NT2/D1 (cell line): ENCODE measurements around the gene AOC3.

Experiments used
- DNase-seq: peaks from one replicate; pipeline ENCODE4 v3.0.0-alpha.2; 2011; ENCODE audit warnings: low read depth, low spot score
- H3K27me3 ChIP-seq: 2 replicates; pipeline ENCODE4 v1.6.0; 2011; ENCODE audit warnings: mild to moderate bottlenecking; ENCODE audit not compliant: insufficient read length, insufficient read depth
- H3K36me3 ChIP-seq: 2 replicates; pipeline ENCODE4 v1.6.1; 2011; ENCODE audit warnings: mild to moderate bottlenecking, low read length, mixed read lengths; ENCODE audit not compliant: insufficient read depth, insufficient read length
- H3K4me1 ChIP-seq: 2 replicates; pipeline ENCODE4 v1.5.1; 2011; ENCODE audit not compliant: insufficient read depth, insufficient read length
- H3K4me3 ChIP-seq: 2 replicates; pipeline ENCODE4 v1.5.1; 2011; ENCODE audit warnings: low read depth; ENCODE audit not compliant: insufficient read length
- H3K9ac ChIP-seq: 2 replicates; pipeline ENCODE4 v1.6.0; 2011; ENCODE audit warnings: low read depth; ENCODE audit not compliant: insufficient read length
- H3K9me3 ChIP-seq: 2 replicates; pipeline ENCODE4 v1.5.1; 2011; ENCODE audit warnings: mild to moderate bottlenecking, low read length; ENCODE audit not compliant: insufficient read depth
- SUZ12 ChIP-seq: IDR thresholded peaks from 2 replicates; pipeline ENCODE4 v1.6.1; 2011; ENCODE audit not compliant: insufficient read length, insufficient read depth; ENCODE audit errors: extremely low read depth
- YY1 ChIP-seq: IDR thresholded peaks from 2 replicates; pipeline ENCODE4 v1.6.1; 2011; ENCODE audit not compliant: insufficient read length, insufficient read depth
- ZNF274 ChIP-seq: IDR thresholded peaks from 2 replicates; pipeline ENCODE4 v1.6.1; 2011; ENCODE audit warnings: mild to moderate bottlenecking, low read depth, low read length

The AOC3 gene

DNA sequence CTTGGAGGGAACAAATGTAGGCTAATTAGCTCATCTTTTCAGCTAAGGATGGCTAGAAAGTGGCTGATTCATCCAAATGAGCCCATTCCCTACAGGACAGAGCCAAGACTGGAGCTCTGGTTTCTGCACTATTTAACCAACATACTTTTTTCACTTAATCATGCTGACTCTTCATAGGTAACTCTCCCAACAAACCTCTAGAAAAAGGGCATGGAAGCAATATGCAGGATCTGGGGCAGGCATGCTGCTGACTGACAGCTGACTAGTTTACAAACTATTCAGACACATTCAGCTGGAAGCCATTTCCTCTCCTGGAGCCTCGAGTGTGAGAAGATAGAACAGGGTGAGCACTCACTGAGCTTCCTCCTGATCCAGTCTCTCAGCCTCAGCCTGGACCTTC lies 33.1 kb upstream of the AOC3 start:
- Histone ChIP-seq H3K9ac (no peak overlapping the region), H3K4me1 (no peaks in the 10 kb centered on the region), H3K4me3 (no peak overlapping the region), H3K27me3 (no peaks in the 10 kb centered on the region), H3K9me3 (no peaks in the 10 kb centered on the region), H3K36me3 (peaks cover 92% of the 10 kb centered on the region)
- TF ChIP-seq ZNF274 (no peak), YY1 (no peak), SUZ12 (no peak)
- no peak for DNase-seq

DNA sequence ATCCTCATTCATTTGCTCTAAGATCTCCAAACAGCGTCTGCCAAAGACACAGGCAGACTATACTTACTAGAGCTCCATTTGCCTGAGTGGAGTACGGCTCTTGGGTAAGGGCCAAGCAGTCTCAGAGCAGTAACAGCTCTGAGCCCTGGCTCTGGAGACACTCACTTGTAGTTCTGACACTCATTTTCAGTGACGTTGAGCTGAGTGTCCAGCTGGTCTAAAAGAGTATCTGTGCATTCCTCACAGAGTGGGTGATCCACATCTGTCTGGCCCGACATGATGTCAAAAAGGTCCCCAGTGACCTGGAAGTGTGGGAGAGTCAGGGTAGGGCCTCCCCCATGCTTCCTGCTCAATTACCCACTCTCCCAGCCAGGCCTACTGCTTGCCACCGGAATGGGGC lies 32.6 kb upstream of the AOC3 start:
- DNase-seq: no peak
- Histone ChIP-seq H3K27me3 (no peaks in the 10 kb centered on the region), H3K4me1 (no peaks in the 10 kb centered on the region), H3K4me3 (no peak overlapping the region), H3K9ac (no peak overlapping the region), H3K9me3 (no peaks in the 10 kb centered on the region), H3K36me3 (peaks cover 94% of the 10 kb centered on the region)
- TF ChIP-seq ZNF274: no peak
- TF ChIP-seq YY1: no peak
- no peak for TF ChIP-seq SUZ12

DNA sequence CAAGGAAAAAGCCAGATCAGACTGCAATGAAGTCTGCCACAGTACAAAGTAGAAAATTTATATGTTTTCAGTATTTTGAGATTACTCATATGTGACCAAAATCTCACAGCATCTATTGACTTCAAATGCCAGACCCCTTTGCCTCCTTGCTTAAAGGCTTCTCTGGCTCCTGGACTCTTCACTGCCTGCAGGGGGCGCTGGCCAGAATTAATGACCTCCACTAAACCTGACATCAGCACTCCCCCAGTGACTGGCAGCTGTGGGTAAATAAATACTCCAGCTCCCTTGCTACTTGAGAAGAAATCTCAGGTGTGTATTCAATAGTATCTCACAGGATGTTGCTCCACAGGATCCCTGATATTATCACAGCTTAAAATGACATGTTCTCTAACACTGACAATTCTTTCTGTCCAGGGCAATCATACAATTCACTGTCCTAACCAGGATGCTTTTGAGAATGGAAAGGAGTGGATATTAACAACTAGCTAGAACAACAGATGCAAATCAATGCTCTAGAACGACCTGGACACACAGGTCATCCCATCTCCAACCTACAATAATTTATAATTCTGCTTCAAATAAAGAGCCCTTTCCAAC lies 31.0 kb upstream of the AOC3 start:
- Histone ChIP-seq H3K27me3 (no peaks in the 10 kb centered on the region), H3K9ac (no peak overlapping the region), H3K4me3 (no peak overlapping the region), H3K36me3 (peaks cover 77% of the 10 kb centered on the region), H3K4me1 (no peaks in the 10 kb centered on the region), H3K9me3 (no peaks in the 10 kb centered on the region)
- no peak for TF ChIP-seq ZNF274
- TF ChIP-seq YY1: no peak
- no peak for TF ChIP-seq SUZ12
- peak; percentile 55 for DNase-seq

DNA sequence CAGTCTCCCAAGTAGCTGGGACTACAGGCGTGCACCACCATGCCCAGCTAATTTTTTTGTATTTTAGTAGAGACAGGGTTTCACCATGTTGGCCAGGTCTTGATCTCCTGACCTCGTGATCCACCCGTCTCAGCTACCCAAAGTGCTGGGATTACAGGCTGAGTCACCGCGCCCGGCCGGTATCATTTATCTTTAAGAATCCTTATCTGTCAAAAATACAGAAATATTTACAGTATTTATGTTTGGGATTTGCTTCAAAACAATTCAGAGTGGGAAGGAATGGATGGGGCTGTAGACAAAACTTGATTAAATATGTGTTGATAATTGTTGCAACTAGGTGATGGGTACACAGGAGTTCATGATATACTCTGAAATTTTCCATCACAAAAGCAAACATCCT lies 29.8 kb upstream of the AOC3 start:
- Histone ChIP-seq H3K9ac (no peak overlapping the region), H3K4me3 (no peak overlapping the region), H3K27me3 (no peaks in the 10 kb centered on the region), H3K9me3 (no peaks in the 10 kb centered on the region), H3K36me3 (peaks cover 66% of the 10 kb centered on the region), H3K4me1 (no peaks in the 10 kb centered on the region)
- TF ChIP-seq YY1: no peak
- DNase-seq: no peak

DNA sequence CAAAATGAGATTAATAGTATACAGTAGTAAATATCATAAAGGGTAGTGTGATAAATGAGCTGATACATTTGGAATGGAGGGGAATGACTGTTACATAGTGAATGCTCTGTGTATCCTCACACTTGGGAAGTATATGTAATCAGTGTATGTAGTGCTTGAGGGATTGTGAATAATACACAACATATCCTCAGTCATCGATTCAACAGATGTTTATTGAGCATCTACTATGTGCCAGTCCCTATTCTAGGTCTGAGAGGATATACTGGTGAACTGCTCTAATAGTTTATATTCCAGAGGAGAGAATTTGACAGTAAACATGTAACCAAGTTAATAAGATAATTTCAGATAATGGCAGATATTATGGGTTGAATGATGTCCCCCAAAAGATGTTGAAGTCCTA lies 23.5 kb upstream of the AOC3 start:
- TF ChIP-seq YY1: no peak
- no peak for TF ChIP-seq ZNF274
- no peak for TF ChIP-seq SUZ12
- Histone ChIP-seq H3K9me3 (no peaks in the 10 kb centered on the region), H3K9ac (no peak overlapping the region), H3K27me3 (no peaks in the 10 kb centered on the region), H3K4me3 (no peak overlapping the region), H3K4me1 (no peaks in the 10 kb centered on the region), H3K36me3 (peaks cover 6% of the 10 kb centered on the region)
- no peak for DNase-seq

DNA sequence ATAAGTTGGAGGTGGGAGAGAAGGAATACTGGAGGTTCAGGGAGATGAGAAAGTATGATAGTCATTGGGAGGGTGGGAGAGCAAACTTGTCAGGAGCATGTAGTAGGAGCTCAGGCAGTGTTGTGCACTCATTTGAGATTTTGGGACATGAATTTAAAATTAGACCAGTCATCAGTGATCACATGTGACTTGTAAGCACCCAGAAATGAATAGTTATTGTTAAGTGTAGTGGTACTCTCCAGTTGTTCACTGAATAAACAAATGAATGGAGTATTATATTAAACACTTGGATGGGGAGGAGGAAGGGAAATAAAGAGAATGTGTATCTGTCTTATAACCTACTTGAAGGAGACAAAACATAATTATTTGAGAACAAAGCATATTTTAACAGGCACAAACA lies 20.0 kb upstream of the AOC3 start:
- no peak overlapping the region for H3K4me3 ChIP-seq
- peaks cover 17% of the 10 kb centered on the region for H3K36me3 ChIP-seq
- H3K4me1 ChIP-seq: no peaks in the 10 kb centered on the region
- DNase-seq: no peak
- no peaks in the 10 kb centered on the region for H3K9me3 ChIP-seq
- H3K27me3 ChIP-seq: no peaks in the 10 kb centered on the region
- H3K9ac ChIP-seq: no peak overlapping the region
- TF ChIP-seq YY1 (no peak), SUZ12 (no peak), ZNF274 (no peak)

DNA sequence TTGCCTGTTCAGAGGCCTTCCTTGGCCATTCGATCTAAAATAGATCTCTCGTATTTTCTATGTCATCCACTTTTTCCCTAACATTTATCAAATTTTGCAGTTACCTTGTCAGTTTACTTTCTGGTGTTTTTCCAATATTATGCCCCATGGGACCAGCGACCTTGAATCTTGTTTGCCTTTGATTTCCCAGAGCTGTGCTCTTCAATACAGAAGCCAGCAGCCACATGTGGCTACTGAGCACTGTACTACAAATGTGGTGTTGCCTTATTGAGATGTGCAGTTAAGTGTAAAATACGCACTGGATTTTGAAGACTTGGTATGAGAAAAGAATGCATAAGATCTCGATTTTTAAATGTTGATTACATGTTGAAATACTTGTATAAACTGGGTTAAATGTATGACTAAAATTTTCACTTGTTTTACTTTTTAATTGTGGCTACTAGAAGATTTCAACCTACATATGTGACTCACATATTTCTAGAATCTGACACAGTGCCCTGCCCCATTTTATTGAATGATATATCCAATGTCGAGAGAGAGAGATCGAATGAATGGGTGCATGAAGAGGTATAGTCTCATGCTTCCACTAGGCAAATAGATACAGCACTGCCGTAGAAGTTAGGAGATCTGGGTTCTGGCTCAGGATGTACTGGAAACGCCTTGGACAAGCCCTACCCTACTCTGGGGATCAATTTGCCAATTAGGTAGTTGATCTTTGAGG lies 18.6 kb upstream of the AOC3 start:
- peak overlapping the region; percentile 98 for H3K4me3 ChIP-seq
- DNase-seq: no peak
- H3K27me3 ChIP-seq: no peaks in the 10 kb centered on the region
- H3K36me3 ChIP-seq: peaks cover 26% of the 10 kb centered on the region
- no peak for TF ChIP-seq ZNF274
- TF ChIP-seq YY1: no peak
- no peak for TF ChIP-seq SUZ12
- peak overlapping the region; percentile 99 for H3K9ac ChIP-seq
- no peaks in the 10 kb centered on the region for H3K4me1 ChIP-seq
- no peaks in the 10 kb centered on the region for H3K9me3 ChIP-seq
